IPS-18a (cell line): Measurements from ENCODE around the gene KDM2A.
"Not testable (repeated sequence)": the region's sequence is repeated elsewhere in the genome, so short reads cannot be mapped to it uniquely, and the experiment has no call there.

ENCODE experiments used
- H3K27ac ChIP-seq: one replicate; pipeline ENCODE4 v1.5.1; 2013; ENCODE audit warnings: low read length
- H3K27me3 ChIP-seq: one replicate; pipeline ENCODE4 v1.6.1; 2013; ENCODE audit warnings: mild to moderate bottlenecking, low read length; ENCODE audit not compliant: control insufficient read depth, insufficient read depth
- H3K36me3 ChIP-seq: one replicate; pipeline ENCODE4 v1.6.1; 2013; ENCODE audit warnings: low read depth, low read length; ENCODE audit not compliant: control insufficient read depth
- H3K4me1 ChIP-seq: one replicate; pipeline ENCODE4 v1.6.1; 2013; ENCODE audit warnings: low read depth, low read length; ENCODE audit not compliant: control insufficient read depth
- H3K4me3 ChIP-seq: one replicate; pipeline ENCODE4 v1.5.1; 2013; ENCODE audit warnings: low read length
- H3K9ac ChIP-seq: one replicate; pipeline ENCODE4 v1.6.1; 2013; ENCODE audit warnings: mild to moderate bottlenecking, low read length, moderate library complexity
- H3K9me3 ChIP-seq: one replicate; pipeline ENCODE4 v1.6.1; 2013; ENCODE audit warnings: low read depth, low read length; ENCODE audit not compliant: control insufficient read depth

The KDM2A gene

DNA sequence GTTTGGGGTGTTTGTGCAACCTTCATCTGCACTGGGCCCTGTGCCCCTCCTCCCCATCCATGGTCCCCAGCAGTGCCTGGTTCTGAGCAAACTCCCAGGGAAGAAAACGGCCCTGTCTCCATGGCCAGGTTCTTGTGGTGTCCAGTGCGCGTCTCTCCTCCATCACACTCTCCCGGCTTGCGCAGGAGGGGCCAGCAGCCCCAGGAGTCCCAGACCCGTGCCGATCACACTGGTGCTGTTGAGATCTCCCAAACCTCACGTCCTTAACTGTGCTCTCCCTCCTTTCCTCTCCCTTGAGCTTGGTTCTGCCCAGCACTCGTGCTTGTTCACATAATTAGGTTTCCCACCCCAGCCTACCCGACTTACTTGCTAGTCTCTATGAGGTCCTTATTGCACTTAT, 136.3 kb downstream of the KDM2A start:
- Histone ChIP-seq H3K4me1 (no peaks in the 10 kb centered on the region), H3K9me3 (no peaks in the 10 kb centered on the region), H3K4me3 (no peak overlapping the region), H3K9ac (no peak overlapping the region), H3K27ac (no peak overlapping the region), H3K36me3 (peaks cover 67% of the 10 kb centered on the region), H3K27me3 (no peaks in the 10 kb centered on the region)

GRCh38 chr11:67255864-67256263, 136.8 kb downstream of the KDM2A start:
- no peak overlapping the region for H3K4me3 ChIP-seq
- no peaks in the 10 kb centered on the region for H3K9me3 ChIP-seq
- no peak overlapping the region for H3K9ac ChIP-seq
- no peak overlapping the region for H3K27ac ChIP-seq
- H3K36me3 ChIP-seq: peaks cover 62% of the 10 kb centered on the region
- H3K4me1 ChIP-seq: no peaks in the 10 kb centered on the region
- H3K27me3 ChIP-seq: no peaks in the 10 kb centered on the region

DNA sequence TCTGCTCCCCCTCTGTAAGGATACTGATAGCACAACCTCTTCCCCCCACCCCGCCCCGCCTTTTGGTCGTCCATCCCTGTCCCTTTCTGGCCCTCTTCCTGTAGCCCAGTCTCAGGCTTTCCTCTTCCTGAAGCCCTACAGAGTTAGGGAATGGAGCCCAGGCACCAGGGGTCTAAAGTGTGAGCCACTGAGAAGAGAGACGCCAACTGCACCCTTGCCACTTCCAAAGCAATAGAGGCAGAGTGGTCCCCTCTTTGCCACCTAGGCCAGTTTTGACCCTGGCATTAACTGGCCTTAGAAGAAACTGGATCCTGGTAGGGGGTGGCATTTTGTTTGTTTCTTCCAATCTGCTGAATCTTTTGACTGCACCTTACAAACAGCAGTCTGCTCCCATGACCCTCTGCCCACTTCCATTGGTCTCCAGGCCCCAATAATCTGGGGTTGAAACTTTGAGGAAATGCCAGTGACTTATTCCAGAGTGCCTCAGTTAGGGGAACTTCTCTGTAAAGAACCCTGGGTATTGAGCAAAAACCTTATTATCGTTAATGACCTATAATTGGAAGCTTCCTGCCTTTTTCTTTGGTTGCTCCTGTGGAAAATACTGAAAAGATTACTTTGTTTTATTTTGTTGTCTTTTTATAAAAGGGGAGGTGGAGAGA, 137.5 kb downstream of the KDM2A start:
- Histone ChIP-seq H3K4me1 (no peaks in the 10 kb centered on the region), H3K9ac (no peak overlapping the region), H3K27me3 (no peaks in the 10 kb centered on the region), H3K27ac (no peak overlapping the region), H3K4me3 (no peak overlapping the region), H3K9me3 (no peaks in the 10 kb centered on the region), H3K36me3 (peaks cover 54% of the 10 kb centered on the region)

DNA sequence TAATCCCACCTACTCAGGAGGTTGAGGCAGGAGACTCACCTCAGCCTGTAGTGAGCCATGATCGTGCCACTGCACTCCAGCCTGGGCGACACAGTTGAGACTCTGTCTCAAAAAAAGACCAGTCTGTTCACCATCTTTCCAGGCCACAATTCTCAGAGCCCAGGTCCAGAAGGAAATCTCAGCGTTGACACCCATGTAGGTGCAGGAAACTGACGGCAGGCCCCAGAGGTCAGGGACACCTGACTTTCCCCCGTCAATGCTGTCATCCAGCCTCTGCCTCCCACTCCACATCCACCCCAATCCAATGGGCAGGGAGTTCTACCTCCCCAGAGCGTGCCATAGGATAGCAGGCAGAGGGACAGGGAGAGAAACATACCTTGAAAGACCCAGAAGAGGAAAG, 141.3 kb downstream of the KDM2A start:
- Histone ChIP-seq H3K27me3 (peaks cover 21% of the 10 kb centered on the region), H3K4me3 (no peak overlapping the region), H3K9me3 (no peaks in the 10 kb centered on the region), H3K36me3 (peaks cover 16% of the 10 kb centered on the region), H3K4me1 (peaks cover 7% of the 10 kb centered on the region), H3K9ac (no peak overlapping the region), H3K27ac (no peak overlapping the region)

DNA sequence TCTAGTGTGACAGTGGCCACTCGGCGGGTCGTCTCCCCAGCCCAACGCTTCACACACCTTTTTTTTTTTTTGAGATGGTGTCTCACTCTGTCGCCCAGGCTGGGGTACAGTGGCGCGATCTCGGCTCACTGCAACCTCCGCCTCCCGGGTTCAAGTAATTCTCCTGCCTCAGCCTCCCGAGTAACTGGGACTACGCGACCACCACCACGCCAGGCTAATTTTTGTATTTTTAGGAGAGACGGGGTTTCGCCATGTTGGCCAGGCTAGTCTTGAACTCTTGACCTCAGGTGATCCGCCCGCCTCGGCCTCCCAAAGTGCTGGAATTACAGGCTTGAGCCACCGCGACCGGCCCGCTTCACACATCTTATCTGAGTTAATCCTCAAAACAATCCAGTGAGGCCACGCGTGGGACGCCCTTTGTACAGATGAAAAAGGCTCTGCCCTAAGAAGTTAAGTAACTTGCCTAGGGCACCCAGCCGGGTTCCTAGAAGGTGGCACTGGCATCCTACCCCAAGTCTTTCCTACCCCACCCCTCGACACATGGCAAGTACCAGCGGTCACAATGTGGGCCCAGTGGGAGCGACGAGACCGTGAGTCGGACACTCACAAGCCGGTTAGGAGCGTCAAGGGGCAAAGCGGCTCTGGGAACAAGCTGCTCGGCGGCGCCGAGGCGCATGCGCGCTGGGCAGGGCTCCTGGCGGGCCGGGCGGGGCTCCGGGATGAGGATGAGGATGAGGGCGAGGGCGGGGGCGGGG, 142.0 kb downstream of the KDM2A start:
- H3K4me1 ChIP-seq, H3K9ac ChIP-seq, H3K27ac ChIP-seq, H3K9me3 ChIP-seq: not testable (repeated sequence)
- peak overlapping the region; percentile 53 for H3K4me3 ChIP-seq
- peaks cover 27% of the 10 kb centered on the region for H3K27me3 ChIP-seq
- peaks cover 12% of the 10 kb centered on the region for H3K36me3 ChIP-seq

GRCh38 chr11:67261640-67261945, 142.5 kb downstream of the KDM2A start:
- no peak overlapping the region for H3K27ac ChIP-seq
- peaks cover 6% of the 10 kb centered on the region for H3K36me3 ChIP-seq
- H3K9me3 ChIP-seq: no peaks in the 10 kb centered on the region
- no peak overlapping the region for H3K9ac ChIP-seq
- peaks cover 27% of the 10 kb centered on the region for H3K27me3 ChIP-seq
- H3K4me1 ChIP-seq: peaks cover 7% of the 10 kb centered on the region
- H3K4me3 ChIP-seq: peak overlapping the region; percentile 53

DNA sequence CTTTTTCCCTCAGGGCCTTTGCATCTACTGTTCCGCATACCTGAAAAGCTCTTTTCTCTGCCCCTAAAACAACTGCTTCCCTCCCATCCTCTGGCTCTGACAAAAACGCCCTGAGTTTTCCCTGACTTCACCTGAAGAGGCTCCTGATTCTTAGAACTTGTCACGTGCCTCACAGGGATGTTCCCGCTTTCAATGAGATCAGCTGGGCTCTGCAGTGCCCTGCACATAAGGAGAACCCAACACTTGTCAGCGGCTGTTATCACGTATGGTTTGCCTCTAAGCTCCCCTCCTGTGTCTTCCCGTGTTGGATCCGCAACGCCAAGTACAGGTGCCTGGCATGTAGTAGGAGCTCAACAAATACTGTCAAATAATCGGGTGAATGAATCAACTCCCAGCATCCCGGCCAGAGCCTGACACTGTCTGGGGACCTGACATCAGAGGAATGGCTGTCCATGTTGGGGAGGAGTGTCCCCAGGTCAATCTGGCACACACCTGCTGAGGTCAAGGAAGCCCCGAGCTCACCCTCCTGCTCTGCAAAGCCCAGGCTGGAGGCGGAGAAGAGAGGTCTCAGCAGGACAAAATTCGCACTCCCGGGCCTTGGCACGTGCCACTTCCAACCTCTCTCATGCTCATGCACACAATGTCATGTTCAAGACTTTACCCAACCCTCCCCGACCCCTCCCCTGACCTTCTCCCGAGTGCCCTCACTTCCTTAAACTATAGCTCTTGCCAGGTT, 143.1 kb downstream of the KDM2A start:
- no peaks in the 10 kb centered on the region for H3K9me3 ChIP-seq
- peaks cover 27% of the 10 kb centered on the region for H3K27me3 ChIP-seq
- H3K9ac ChIP-seq: no peak overlapping the region
- peaks cover 1% of the 10 kb centered on the region for H3K36me3 ChIP-seq
- H3K4me1 ChIP-seq: peaks cover 7% of the 10 kb centered on the region
- H3K27ac ChIP-seq: no peak overlapping the region
- H3K4me3 ChIP-seq: peak overlapping the region; percentile 53

DNA sequence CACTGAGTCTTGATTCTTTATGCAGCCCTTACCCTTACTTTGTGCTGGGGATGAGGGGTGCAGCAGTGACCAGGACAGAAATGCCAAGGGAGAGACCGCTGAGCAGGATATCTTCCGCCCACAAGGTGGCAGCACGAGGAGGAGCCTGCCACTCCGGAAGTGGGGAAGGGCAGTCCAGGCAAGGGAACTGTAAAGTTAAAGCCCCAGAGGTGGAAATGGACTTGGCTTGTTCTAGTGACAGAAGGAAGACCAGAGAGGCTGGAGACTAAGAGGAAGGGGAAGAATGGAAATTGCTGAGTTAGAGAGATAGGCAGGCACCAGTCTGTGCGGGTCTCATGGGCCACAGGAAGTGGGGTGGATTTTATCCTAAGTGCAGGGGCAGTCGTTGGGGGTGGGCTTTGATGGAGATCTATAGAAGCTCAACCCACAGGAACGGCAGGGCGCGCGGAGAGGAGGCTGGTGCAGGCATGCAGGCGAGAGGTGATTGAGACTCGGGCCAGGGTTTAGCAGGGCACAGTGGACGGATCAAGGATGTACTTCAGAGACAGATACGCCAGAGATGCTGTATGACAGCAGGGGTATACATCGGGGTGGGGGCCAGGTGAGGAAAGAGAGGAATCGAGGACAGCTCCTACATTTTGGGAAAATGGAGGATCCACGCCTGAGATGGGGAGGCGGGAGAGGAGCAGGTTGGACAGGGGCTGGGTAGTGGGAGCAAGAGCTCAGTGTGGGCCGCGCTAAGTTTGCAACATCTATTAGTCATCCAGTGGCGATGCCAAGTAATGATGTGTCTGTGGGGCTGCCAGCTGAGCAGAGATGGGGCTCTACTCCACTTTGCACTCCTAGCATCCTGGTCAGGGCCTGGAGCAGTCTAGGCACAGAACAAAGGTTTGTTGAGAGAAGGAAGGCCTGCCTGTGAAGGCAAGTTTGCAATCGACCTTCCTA, 143.9 kb downstream of the KDM2A start:
- Histone ChIP-seq H3K9ac (no peak overlapping the region), H3K4me3 (no peak overlapping the region)

DNA sequence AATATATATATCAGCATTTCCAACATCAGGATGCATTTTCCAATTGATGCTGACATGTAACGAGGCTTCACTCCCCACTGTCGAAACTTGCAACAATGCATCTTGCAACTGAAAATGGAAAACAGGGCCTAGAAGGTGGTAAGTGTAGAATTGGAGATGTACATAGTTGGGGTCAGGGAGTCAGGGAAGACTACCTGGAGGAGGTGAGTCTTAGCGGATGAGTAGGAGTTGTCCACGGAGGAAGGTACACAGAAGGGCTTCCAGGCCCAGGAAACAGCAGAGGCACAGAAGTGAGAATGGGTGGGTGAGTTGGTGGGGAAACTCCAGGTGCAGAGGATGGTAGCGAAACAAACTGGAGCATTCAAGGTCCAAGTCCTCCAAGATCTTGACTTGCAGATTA, 145.2 kb downstream of the KDM2A start:
- H3K9ac ChIP-seq: no peak overlapping the region
- H3K4me3 ChIP-seq: no peak overlapping the region
- H3K4me1 ChIP-seq: peaks cover 7% of the 10 kb centered on the region

More for the DNA sequence above, 143.9 kb downstream of the KDM2A start:
- H3K4me1 ChIP-seq: peaks cover 7% of the 10 kb centered on the region
- H3K36me3 ChIP-seq: no peaks in the 10 kb centered on the region
- no peak overlapping the region for H3K27ac ChIP-seq
- peaks cover 27% of the 10 kb centered on the region for H3K27me3 ChIP-seq
- H3K9me3 ChIP-seq: no peaks in the 10 kb centered on the region

GRCh38 chr11:67264877-67265632, 146.0 kb downstream of the KDM2A start:
- Histone ChIP-seq H3K9me3 (no peaks in the 10 kb centered on the region), H3K9ac (no peak overlapping the region), H3K27me3 (peaks cover 27% of the 10 kb centered on the region), H3K36me3 (peaks cover 3% of the 10 kb centered on the region), H3K4me3 (no peak overlapping the region), H3K27ac (no peak overlapping the region), H3K4me1 (peaks cover 13% of the 10 kb centered on the region)

More for the DNA sequence above, 145.2 kb downstream of the KDM2A start:
- H3K27me3 ChIP-seq: peaks cover 27% of the 10 kb centered on the region
- H3K36me3 ChIP-seq: peaks cover 3% of the 10 kb centered on the region
- H3K27ac ChIP-seq: no peak overlapping the region
- H3K9me3 ChIP-seq: no peaks in the 10 kb centered on the region
